ENCODE measurements around the gene FOCAD. TPM values are rescaled to one million over a fixed set of nuclear protein-coding genes. Genes with fewer than 3 reads are reported as not detected.
"Not testable (repeated sequence)": the region's sequence is repeated elsewhere in the genome, so short reads cannot be mapped to it uniquely, and the experiment has no call there.

The FOCAD gene
- total RNA-seq, 1 experiment from 2014 or later = 42.7 TPM

GRCh38 chr9:20962536-20963225, 278.6 kb downstream of the FOCAD start:
- ChIA-PET CTCF (interaction anchor here (0.5 kb wide), 1 partner anchor 1519 kb away, joined by 8 read pairs; no protein-coding TSS in a partner anchor), POLR2A (ENCODE audit: low non-redundant PET) (no interaction called here)
- BruUV-seq (replicated peaks) = no TSS peak
- intact Hi-C loops (cut with micrococcal nuclease; ENCODE audit: unreplicated experiment) = no loop called here
- peaks cover 3% of the 10 kb centered on the region for H3K36me3 ChIP-seq (ENCODE audit: insufficient read depth, low read length, poor library complexity, severe bottlenecking)
- no peak overlapping the region for H3K4me3 ChIP-seq (ENCODE audit: low read depth, low read length, poor library complexity, severe bottlenecking)
- H3K27me3 ChIP-seq (replicated peaks; ENCODE audit: insufficient read depth, low read depth, low read length, poor library complexity) = no peaks in the 10 kb centered on the region
- no peak overlapping the region for H3K27ac ChIP-seq (ENCODE audit: low read depth, low read length, poor library complexity, severe bottlenecking)
- no peak for DNase-seq (ENCODE audit: low spot score)
- no peaks in the 10 kb centered on the region for H3K4me1 ChIP-seq (ENCODE audit: insufficient read depth, low read length, poor library complexity, severe bottlenecking)
- TF ChIP-seq EZH2 (IDR thresholded peaks at IDR 0.05; ENCODE audit: borderline replicate concordance, low read depth, low read length, poor library complexity, severe bottlenecking) (no peak), CTCF (conservative IDR thresholded peaks at IDR 0.05; ENCODE audit: low read depth, low read length) (no peak)
- no peaks in the 10 kb centered on the region for H3K9me3 ChIP-seq (ENCODE audit: low read depth, low read length, poor library complexity, severe bottlenecking)

GRCh38 chr9:20972684-20973083, 288.6 kb downstream of the FOCAD start:
- intact Hi-C loops (cut with micrococcal nuclease; ENCODE audit: unreplicated experiment) = no loop called here
- no TSS peak for BruUV-seq (replicated peaks)
- no peak for DNase-seq (ENCODE audit: low spot score)
- TF ChIP-seq CTCF (conservative IDR thresholded peaks at IDR 0.05; ENCODE audit: low read depth, low read length) (no peak), EZH2 (IDR thresholded peaks at IDR 0.05; ENCODE audit: borderline replicate concordance, low read depth, low read length, poor library complexity, severe bottlenecking) (no peak)
- Histone ChIP-seq H3K4me3 (ENCODE audit: low read depth, low read length, poor library complexity, severe bottlenecking) (no peak overlapping the region), H3K27ac (ENCODE audit: low read depth, low read length, poor library complexity, severe bottlenecking) (no peak overlapping the region), H3K9me3 (ENCODE audit: low read depth, low read length, poor library complexity, severe bottlenecking) (no peaks in the 10 kb centered on the region), H3K27me3 (replicated peaks; ENCODE audit: insufficient read depth, low read depth, low read length, poor library complexity) (no peaks in the 10 kb centered on the region), H3K36me3 (ENCODE audit: insufficient read depth, low read length, poor library complexity, severe bottlenecking) (peaks cover 3% of the 10 kb centered on the region), H3K4me1 (ENCODE audit: insufficient read depth, low read length, poor library complexity, severe bottlenecking) (no peaks in the 10 kb centered on the region)
- CTCF ChIA-PET = no interaction called here
- POLR2A ChIA-PET (ENCODE audit: low non-redundant PET) = no interaction called here

- H3K27ac ChIP-seq (ENCODE audit: low read depth, low read length, poor library complexity, severe bottlenecking); H3K27me3 ChIP-seq (replicated peaks; ENCODE audit: insufficient read depth, low read depth, low read length, poor library complexity); DNase-seq (ENCODE audit: low spot score); H3K36me3 ChIP-seq (ENCODE audit: insufficient read depth, low read length, poor library complexity, severe bottlenecking); BruUV-seq (replicated peaks); H3K9me3 ChIP-seq (ENCODE audit: low read depth, low read length, poor library complexity, severe bottlenecking); CTCF ChIA-PET; intact Hi-C loops (cut with micrococcal nuclease; ENCODE audit: unreplicated experiment); POLR2A ChIA-PET (ENCODE audit: low non-redundant PET); H3K4me1 ChIP-seq (ENCODE audit: insufficient read depth, low read length, poor library complexity, severe bottlenecking); H3K4me3 ChIP-seq (ENCODE audit: low read depth, low read length, poor library complexity, severe bottlenecking): not testable (repeated sequence)
Observed at GRCh38 chr9:20973246-20973947, 289.3 kb downstream of the FOCAD start.

GRCh38 chr9:20974191-20974938, 290.3 kb downstream of the FOCAD start:
- DNase-seq (ENCODE audit: low spot score); intact Hi-C loops (cut with micrococcal nuclease; ENCODE audit: unreplicated experiment); H3K4me3 ChIP-seq (ENCODE audit: low read depth, low read length, poor library complexity, severe bottlenecking); POLR2A ChIA-PET (ENCODE audit: low non-redundant PET); H3K4me1 ChIP-seq (ENCODE audit: insufficient read depth, low read length, poor library complexity, severe bottlenecking); H3K36me3 ChIP-seq (ENCODE audit: insufficient read depth, low read length, poor library complexity, severe bottlenecking); H3K27me3 ChIP-seq (replicated peaks; ENCODE audit: insufficient read depth, low read depth, low read length, poor library complexity); CTCF ChIA-PET; H3K9me3 ChIP-seq (ENCODE audit: low read depth, low read length, poor library complexity, severe bottlenecking); H3K27ac ChIP-seq (ENCODE audit: low read depth, low read length, poor library complexity, severe bottlenecking); BruUV-seq (replicated peaks): not testable (repeated sequence)
